Esophagus (tissue), 2 donors: Measurements from ENCODE around the gene TBX20. TPM values are rescaled to one million over a fixed set of nuclear protein-coding genes. Genes with fewer than 3 reads are reported as not detected.
"Not testable (repeated sequence)": the region's sequence is repeated elsewhere in the genome, so short reads cannot be mapped to it uniquely, and the experiment has no call there.

Experiments used
- H3K27ac ChIP-seq, 2 donors: one replicate each; pipeline ENCODE4 v1.5.1; 2013; ENCODE audit warnings: low read depth in 2 of 2, mild to moderate bottlenecking in 2 of 2, inconsistent platforms in 1 of 2, low read length in 1 of 2, moderate library complexity in 1 of 2
- H3K27me3 ChIP-seq, 2 donors: one replicate each; pipeline ENCODE4 v1.6.1; 2013; ENCODE audit warnings: low read length in 2 of 2, control low read depth in 1 of 2, mild to moderate bottlenecking in 1 of 2; ENCODE audit not compliant: insufficient read depth in 2 of 2, control insufficient read depth in 1 of 2
- H3K36me3 ChIP-seq, 2 donors: one replicate each; pipeline ENCODE4 v1.6.1; 2013; ENCODE audit warnings: low read length in 1 of 2; ENCODE audit not compliant: control insufficient read depth in 2 of 2, insufficient read depth in 2 of 2
- H3K4me1 ChIP-seq, 2 donors: one replicate each; pipeline ENCODE4 v1.6.1; 2013; ENCODE audit warnings: low read length in 1 of 2; ENCODE audit not compliant: control insufficient read depth in 2 of 2, insufficient read depth in 2 of 2
- H3K4me3 ChIP-seq, 2 donors: one replicate each; pipeline ENCODE4 v1.5.1; 2013; ENCODE audit warnings: low read length in 2 of 2, mild to moderate bottlenecking in 2 of 2, low read depth in 1 of 2, moderate library complexity in 1 of 2
- H3K9me3 ChIP-seq, 2 donors: one replicate each; pipeline ENCODE4 v1.6.1; 2013; ENCODE audit warnings: mild to moderate bottlenecking in 2 of 2, low read depth in 1 of 2, low read length in 1 of 2, moderate library complexity in 1 of 2; ENCODE audit not compliant: control insufficient read depth in 2 of 2, insufficient read depth in 1 of 2
- WGBS, 2 donors: extraction: QIAGEN DNeasy Blood & Tissue Kit; methylation state at CpG; one replicate each; pipeline ENCODE4 v1.1.7; 2013; 5-methylcytosine and 5-hydroxymethylcytosine counted together
- polyA plus RNA-seq, 2 donors: library from polyadenylated mRNA; stranded (reverse); fragments of 200-250 nt; gene quantifications; one replicate each; pipeline ENCODE4 v1.2.3, GENCODE V29; 2013
- donor health status: healthy with polysubstance abuse.
- donor health status: Bipolar disorder and iron deficiency.

The TBX20 gene
- polyA plus RNA-seq, 2 donors: not detected

DNA sequence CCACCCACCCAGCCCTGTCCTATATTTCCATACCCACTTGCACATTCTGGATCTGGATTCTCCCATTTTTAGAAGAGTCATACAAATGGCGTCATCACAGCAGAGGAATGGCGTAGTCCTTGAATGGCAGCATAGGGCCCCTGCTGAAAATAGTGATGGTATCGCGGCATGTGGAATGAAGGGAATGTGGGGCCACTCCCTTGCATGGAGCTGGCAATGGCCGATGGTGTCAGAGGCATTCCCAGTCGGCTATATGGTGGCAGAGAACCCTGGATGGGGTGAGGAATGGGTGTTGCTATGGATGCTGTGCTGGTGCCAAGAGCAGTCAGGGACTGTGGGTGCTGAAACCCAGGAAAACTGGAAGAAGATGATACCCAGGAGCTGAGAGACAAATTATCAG, 51.5 kb downstream of the TBX20 start:
- not testable (repeated sequence) for H3K36me3 ChIP-seq, H3K4me1 ChIP-seq, H3K27me3 ChIP-seq, H3K9me3 ChIP-seq, H3K27ac ChIP-seq, H3K4me3 ChIP-seq
- WGBS, 2 donors: 80 to 86% methylated on average over 6 of the region's 6 CpGs

- 67 to 72% methylated on average over 2 of the region's 2 CpGs for WGBS, 2 donors
- H3K4me1 ChIP-seq, H3K27ac ChIP-seq, H3K27me3 ChIP-seq, H3K9me3 ChIP-seq, H3K36me3 ChIP-seq, H3K4me3 ChIP-seq: not testable (repeated sequence)
Measured at GRCh38 chr7:35200170-35200569, 53.7 kb downstream of the TBX20 start.

GRCh38 chr7:35198370-35199140, 55.3 kb downstream of the TBX20 start:
- not testable (repeated sequence) for H3K4me3 ChIP-seq, H3K27me3 ChIP-seq, H3K4me1 ChIP-seq, H3K27ac ChIP-seq, H3K36me3 ChIP-seq, H3K9me3 ChIP-seq
- WGBS, 2 donors: 58 to 63% methylated on average over 2 of the region's 2 CpGs

DNA sequence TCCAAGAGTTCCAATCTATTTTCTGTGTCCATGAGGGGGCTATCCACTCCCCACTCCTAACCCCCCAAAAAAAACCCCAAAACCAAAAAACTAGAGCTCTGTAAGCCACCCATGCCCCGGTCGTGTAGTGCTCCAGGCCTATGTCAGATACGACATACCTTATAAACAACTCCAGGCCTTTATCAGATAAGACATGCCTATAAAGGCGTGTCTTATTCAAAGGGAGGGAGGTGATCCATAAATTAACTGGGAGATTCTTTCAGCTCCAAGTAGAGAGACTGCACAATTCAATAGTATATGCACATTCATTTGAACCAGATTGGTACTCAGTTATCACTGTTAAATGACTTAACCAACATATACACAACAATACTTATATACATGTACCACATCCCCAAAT, 62.3 kb downstream of the TBX20 start:
- H3K9me3 ChIP-seq, H3K36me3 ChIP-seq, H3K4me1 ChIP-seq, H3K27ac ChIP-seq, H3K27me3 ChIP-seq, H3K4me3 ChIP-seq: not testable (repeated sequence)
- 68 to 78% methylated on average over 4 of the region's 4 CpGs for WGBS, 2 donors

GRCh38 chr7:35190146-35190773, 63.6 kb downstream of the TBX20 start:
- not testable (repeated sequence) for H3K9me3 ChIP-seq, H3K27ac ChIP-seq, H3K4me3 ChIP-seq, H3K36me3 ChIP-seq, H3K27me3 ChIP-seq, H3K4me1 ChIP-seq
- 52 to 56% methylated on average over 4 of the region's 4 CpGs for WGBS, 2 donors

DNA sequence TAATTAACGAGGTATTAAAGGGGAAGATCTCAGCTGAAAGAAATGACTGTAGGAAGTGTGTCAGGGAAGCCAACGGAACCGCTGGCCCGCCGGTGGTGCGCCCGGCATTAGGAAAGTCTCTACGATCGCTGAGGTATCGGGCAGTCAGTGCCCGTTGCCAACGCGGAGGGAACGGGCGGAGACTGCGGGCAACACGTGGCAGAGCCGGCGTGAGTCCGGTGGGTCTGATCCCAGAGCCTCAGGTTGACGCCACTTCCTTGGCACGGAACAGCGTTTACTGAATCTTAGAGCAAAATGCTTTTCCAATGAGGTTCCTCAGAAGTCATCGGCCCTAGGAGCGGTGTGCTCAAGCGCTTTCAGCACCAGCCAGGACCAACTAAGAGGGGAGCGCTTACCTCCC, 67.1 kb downstream of the TBX20 start:
- not testable (repeated sequence) for H3K4me1 ChIP-seq, H3K27ac ChIP-seq, H3K27me3 ChIP-seq, H3K4me3 ChIP-seq, H3K36me3 ChIP-seq, H3K9me3 ChIP-seq
- 1 to 3% methylated on average over 26 to 27 of the region's 27 CpGs for WGBS, 2 donors

- H3K27me3 ChIP-seq: peaks cover 4 to 5% of the 10 kb centered on the region in 2 donors
- peak overlapping the region in 1 of 2 donors; percentile 16 for H3K4me3 ChIP-seq
- H3K27ac ChIP-seq: no peak overlapping the region
- no peaks in the 10 kb centered on the region for H3K36me3 ChIP-seq
- WGBS, 2 donors: 1 to 2% methylated on average over 52 to 67 of the region's 67 CpGs
- H3K4me1 ChIP-seq: peaks cover 4 to 7% of the 10 kb centered on the region in 2 donors
- H3K9me3 ChIP-seq: no peaks in the 10 kb centered on the region
Measured at GRCh38 chr7:35185908-35186731, 67.8 kb downstream of the TBX20 start.

- H3K27ac ChIP-seq, H3K9me3 ChIP-seq, H3K27me3 ChIP-seq, H3K36me3 ChIP-seq, H3K4me1 ChIP-seq, H3K4me3 ChIP-seq: not testable (repeated sequence)
- WGBS, 2 donors: 5 to 6% methylated on average over 14 of the region's 14 CpGs
Measured at GRCh38 chr7:35185578-35185907, 68.4 kb downstream of the TBX20 start.

DNA sequence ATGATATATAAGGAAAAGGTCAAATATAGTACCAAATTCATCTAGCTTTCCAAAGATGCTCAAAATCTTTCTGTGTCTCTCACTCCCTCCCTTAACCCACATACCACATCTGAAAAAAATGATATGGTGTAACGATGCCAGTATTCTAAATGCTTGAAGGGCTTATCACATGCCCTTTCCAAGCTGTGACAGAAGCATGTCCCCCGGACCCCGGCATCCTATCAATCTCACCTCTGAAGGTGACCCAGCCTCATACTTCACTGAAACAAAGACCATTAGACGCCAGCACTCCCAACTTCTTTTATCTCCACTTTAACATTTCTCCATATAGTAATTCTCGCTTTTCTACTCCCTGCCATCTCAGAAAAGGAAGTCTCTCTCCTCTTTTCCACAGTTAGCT, 68.9 kb downstream of the TBX20 start:
- H3K4me3 ChIP-seq, H3K27me3 ChIP-seq, H3K36me3 ChIP-seq, H3K9me3 ChIP-seq, H3K27ac ChIP-seq, H3K4me1 ChIP-seq: not testable (repeated sequence)
- WGBS, 2 donors: 61 to 63% methylated on average over 5 of the region's 5 CpGs
